AG10803 (cell line): ENCODE measurements around the gene IBA57.

Experiments used
- DNase-seq: peaks from one replicate; pipeline ENCODE4 v3.0.0; 2010; ENCODE audit warnings: low read depth
- H3K4me3 ChIP-seq: 2 replicates; pipeline ENCODE4 v1.5.1; 2011; ENCODE audit warnings: mild to moderate bottlenecking, low read length, control low read depth
- TF ChIP-seq, protein P1 (sequence below): conservative IDR thresholded peaks from 2 replicates; pipeline ENCODE4 v1.5.1; 2011; ENCODE audit warnings: mild to moderate bottlenecking, low read length, control low read depth, inconsistent platforms

Gene IBA57

GRCh38 chr1:228198977-228199590 is 33.5 kb downstream of the IBA57 start:
- no peak for DNase-seq
- TF ChIP-seq, protein P1, sequence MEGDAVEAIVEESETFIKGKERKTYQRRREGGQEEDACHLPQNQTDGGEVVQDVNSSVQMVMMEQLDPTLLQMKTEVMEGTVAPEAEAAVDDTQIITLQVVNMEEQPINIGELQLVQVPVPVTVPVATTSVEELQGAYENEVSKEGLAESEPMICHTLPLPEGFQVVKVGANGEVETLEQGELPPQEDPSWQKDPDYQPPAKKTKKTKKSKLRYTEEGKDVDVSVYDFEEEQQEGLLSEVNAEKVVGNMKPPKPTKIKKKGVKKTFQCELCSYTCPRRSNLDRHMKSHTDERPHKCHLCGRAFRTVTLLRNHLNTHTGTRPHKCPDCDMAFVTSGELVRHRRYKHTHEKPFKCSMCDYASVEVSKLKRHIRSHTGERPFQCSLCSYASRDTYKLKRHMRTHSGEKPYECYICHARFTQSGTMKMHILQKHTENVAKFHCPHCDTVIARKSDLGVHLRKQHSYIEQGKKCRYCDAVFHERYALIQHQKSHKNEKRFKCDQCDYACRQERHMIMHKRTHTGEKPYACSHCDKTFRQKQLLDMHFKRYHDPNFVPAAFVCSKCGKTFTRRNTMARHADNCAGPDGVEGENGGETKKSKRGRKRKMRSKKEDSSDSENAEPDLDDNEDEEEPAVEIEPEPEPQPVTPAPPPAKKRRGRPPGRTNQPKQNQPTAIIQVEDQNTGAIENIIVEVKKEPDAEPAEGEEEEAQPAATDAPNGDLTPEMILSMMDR, result no peak

GRCh38 chr1:228204958-228205357 is 39.4 kb downstream of the IBA57 start:
- TF ChIP-seq, protein P1, result no peak
- DNase-seq, result peak; percentile 16
- no peak overlapping the region for H3K4me3 ChIP-seq

More at GRCh38 chr1:228198977-228199590, 33.5 kb downstream of the IBA57 start:
- H3K4me3 ChIP-seq, result no peak overlapping the region

DNA sequence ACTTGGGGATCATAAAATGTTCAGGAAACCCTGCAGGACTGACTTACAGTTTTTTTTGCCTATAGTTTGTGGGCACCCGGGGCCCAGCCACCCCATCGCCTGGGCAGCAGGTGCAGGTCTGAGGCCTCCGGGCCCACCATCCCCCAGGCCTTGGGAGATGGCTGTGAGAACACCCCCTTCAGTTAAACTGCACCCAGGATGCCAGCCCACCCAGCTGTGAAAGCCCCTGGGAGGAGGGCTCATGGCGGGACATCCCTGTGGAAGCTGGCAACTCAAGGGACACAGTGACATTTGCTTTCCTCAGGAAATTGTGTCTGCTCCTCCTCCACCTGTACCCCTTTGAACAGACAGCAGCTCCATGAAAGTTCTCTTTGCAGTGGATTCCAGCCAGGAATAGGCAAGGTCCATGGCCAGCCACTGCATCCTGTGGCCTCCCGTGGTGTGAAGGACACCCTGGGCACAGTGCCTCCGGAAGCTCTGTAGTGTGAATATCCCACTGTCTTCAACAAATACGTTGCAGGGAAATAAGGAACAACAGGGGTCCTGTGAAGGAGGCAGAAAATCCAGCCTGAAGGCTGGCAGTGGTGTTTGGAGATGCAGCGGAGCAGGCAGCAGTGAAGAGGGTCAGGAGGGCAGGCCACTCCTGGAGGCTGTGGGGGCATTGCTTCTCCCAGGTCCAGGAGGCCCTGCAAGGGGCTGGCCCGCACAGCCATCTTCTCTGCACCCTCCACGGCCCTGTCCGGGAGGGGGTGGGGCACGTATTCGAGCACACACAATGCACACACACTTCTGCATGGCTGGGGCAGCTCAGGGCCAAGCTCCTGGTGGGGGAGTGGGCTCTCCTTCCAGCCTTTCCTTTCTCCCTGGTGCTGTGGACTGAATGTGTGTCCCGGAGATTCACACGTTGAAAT is 40.2 kb downstream of the IBA57 start:
- DNase-seq, result no peak
- no peak overlapping the region for H3K4me3 ChIP-seq
- TF ChIP-seq, protein P1, result no peak

GRCh38 chr1:228206582-228207351 is 41.2 kb downstream of the IBA57 start:
- no peak overlapping the region for H3K4me3 ChIP-seq
- TF ChIP-seq, protein P1, result no peak
- DNase-seq, result no peak

- TF ChIP-seq, protein P1, result no peak
- H3K4me3 ChIP-seq, result no peak overlapping the region
- no peak for DNase-seq
Observed at GRCh38 chr1:228207381-228207810, 41.8 kb downstream of the IBA57 start.

DNA sequence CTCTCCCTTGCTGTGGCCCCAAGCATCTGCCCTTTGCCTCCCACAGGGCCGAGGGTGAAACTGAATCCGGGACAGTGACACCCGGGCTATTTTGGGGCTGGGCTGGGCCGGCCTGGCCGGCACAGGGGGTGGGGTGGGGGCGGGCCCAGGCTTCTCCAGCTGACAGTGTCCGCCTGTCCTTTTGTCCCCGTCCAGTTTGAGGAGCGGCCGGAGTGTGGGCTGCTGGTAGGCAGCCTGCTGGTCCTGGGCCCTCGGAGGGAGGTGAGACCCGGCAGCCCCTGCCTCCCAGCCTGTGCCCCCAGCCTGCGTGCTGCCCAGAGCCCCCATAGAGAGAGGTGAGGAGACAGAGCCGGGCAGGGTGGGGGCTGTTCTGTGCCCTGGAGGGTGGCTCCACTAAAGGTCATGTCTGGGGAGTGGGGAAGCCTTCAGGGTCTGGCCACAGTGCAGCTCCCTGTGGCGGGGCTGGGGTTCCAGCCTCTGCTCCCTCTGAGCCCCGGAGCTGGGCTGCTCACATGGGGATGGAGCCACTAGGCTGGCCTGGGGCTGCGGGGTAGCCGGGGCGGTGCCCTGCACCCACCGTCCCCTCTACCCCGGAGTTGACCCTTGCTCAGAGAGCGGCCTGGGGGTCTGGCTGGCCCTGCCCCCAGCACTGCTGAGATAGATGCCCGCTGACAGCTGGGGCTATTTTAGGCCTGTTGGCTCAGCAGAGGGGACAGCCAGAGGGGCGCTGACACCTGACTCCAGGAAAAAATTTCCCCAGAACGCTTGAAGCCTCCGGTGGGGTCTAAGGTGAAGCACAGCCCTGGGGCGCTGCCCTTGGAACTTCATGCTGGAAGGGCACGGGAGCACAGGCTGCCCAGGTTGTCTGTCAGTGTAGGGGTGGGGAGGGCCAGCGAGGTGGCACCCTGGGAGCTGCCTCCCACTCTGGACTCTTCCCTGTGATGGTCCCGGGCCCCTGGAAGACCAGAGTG is 42.5 kb downstream of the IBA57 start, which contains the start of gene OBSCN:
Gene OBSCN (plus strand): TSS at position 194 of the 971 bp plus-strand sequence. CDS start 3,740 bp downstream, outside the sequence.
- H3K4me3 ChIP-seq, result no peak within 1 kb of the TSS
- no peak for DNase-seq
- TF ChIP-seq, protein P1, result no peak
